Naive thymus-derived CD4-positive, alpha-beta T cell (primary cell): ENCODE measurements around the gene OR2F1. TPM values are rescaled to one million over a fixed set of nuclear protein-coding genes. Genes with fewer than 3 reads are reported as not detected.
"Not testable (repeated sequence)": the region's sequence is repeated elsewhere in the genome, so short reads cannot be mapped to it uniquely, and the experiment has no call there.

ENCODE experiments used
- ATAC-seq: fragments of 150-1000 bp; cut with Tn5 transposase; 2 replicates; pipeline ENCODE4 v1.10.0; 2021; ENCODE audit warnings: mild to moderate bottlenecking, moderate library complexity
- CTCF ChIA-PET: fragments of 350-600 bp; sonication (Branson Sonifier 250); formaldehyde crosslinking; loops from one replicate; lab custom pipeline; 2021; ENCODE audit warnings: antibody characterized with exemption; lab: Charles Lee
- POLR2A ChIA-PET: fragments of 350-600 bp; sonication (Branson Sonifier 250); formaldehyde crosslinking; loops from one replicate; lab custom pipeline; 2021; ENCODE audit warnings: antibody characterized with exemption, inconsistent platforms; lab: Charles Lee
- DNase-seq, 9 donors: peaks; one replicate each; pipeline versions ENCODE4 v3.0.0 to v3.0.0-alpha.2; 2020 to 2022; ENCODE audit warnings: mixed read lengths in 1 of 9
- H3K27ac ChIP-seq: one replicate; pipeline ENCODE4 v1.7.0; 2013; ENCODE audit warnings: mild to moderate bottlenecking, low read depth, low read length, moderate library complexity
- H3K27me3 ChIP-seq, 2 donors: one replicate each; pipeline ENCODE4 v1.7.0; 2013; ENCODE audit warnings: low read length in 2 of 2, mild to moderate bottlenecking in 2 of 2, moderate library complexity in 2 of 2; ENCODE audit not compliant: control insufficient read depth in 2 of 2, insufficient read depth in 2 of 2
- H3K36me3 ChIP-seq, 3 experiments: 1 replicate in 2 of 3; 2 replicates in 1 of 3; pipeline ENCODE4 v1.7.0; 2013; ENCODE audit warnings: low read length in 3 of 3, mild to moderate bottlenecking in 3 of 3, moderate library complexity in 1 of 3; ENCODE audit not compliant: insufficient read depth in 3 of 3, control insufficient read depth in 2 of 3
- H3K4me1 ChIP-seq, 2 donors: one replicate each; pipeline ENCODE4 v1.7.0; 2013; ENCODE audit warnings: low read length in 2 of 2, mild to moderate bottlenecking in 2 of 2, moderate library complexity in 1 of 2; ENCODE audit not compliant: control insufficient read depth in 2 of 2, insufficient read depth in 2 of 2
- H3K4me3 ChIP-seq: 2 replicates; pipeline ENCODE4 v1.7.0; 2013; ENCODE audit warnings: mild to moderate bottlenecking, low read length
- H3K9me3 ChIP-seq, 3 experiments: 1 replicate in 2 of 3; 2 replicates in 1 of 3; pipeline ENCODE4 v1.7.0; 2013; ENCODE audit warnings: low read length in 3 of 3; ENCODE audit not compliant: control insufficient read depth in 2 of 3
- H3K27ac Mint-ChIP-seq, 9 donors: one replicate each; pipeline ENCODE4 v1.8.0; 2020 to 2022; ENCODE audit warnings: mixed read lengths in 9 of 9, mild to moderate bottlenecking in 8 of 9, moderate library complexity in 5 of 9, inconsistent platforms in 2 of 9
- H3K27me3 Mint-ChIP-seq, 5 donors: one replicate each; pipeline ENCODE4 v1.8.0; 2021 to 2022; ENCODE audit warnings: mixed read lengths in 5 of 5, mild to moderate bottlenecking in 1 of 5
- H3K36me3 Mint-ChIP-seq, 5 donors: one replicate each; pipeline ENCODE4 v1.8.0; 2020 to 2022; ENCODE audit warnings: mixed read lengths in 5 of 5, mild to moderate bottlenecking in 3 of 5, inconsistent platforms in 1 of 5
- H3K4me1 Mint-ChIP-seq, 7 donors: one replicate each; pipeline ENCODE4 v1.8.0; 2020 to 2022; ENCODE audit warnings: mixed read lengths in 7 of 7, mild to moderate bottlenecking in 3 of 7, inconsistent platforms in 1 of 7
- H3K4me3 Mint-ChIP-seq, 10 donors: one replicate each; pipeline ENCODE4 v1.8.0; 2020 to 2022; ENCODE audit warnings: mild to moderate bottlenecking in 10 of 10, mixed read lengths in 10 of 10, moderate library complexity in 6 of 10, inconsistent platforms in 2 of 10
- H3K9me3 Mint-ChIP-seq, 11 donors: one replicate each; pipeline ENCODE4 v1.8.0; 2020 to 2022; ENCODE audit warnings: mixed read lengths in 11 of 11, mild to moderate bottlenecking in 4 of 11, inconsistent platforms in 1 of 11, moderate library complexity in 1 of 11
- intact Hi-C, 2 donors: fragments of 100-400 bp; cut with micrococcal nuclease; formaldehyde crosslinking; loops; one replicate each; pipeline ENCODE4 v1.15.1; 2023
- polyA plus RNA-seq, 2 donors: library from polyadenylated mRNA; unstranded; fragments of 300-500 nt; fragmentation: Illumina TruSeq; gene quantifications; one replicate each; pipeline ENCODE4 v1.2.3, GENCODE V29; 2021
- total RNA-seq, 6 experiments: library from RNA in 5 of 6; stranded (reverse) in 5 of 6; gene quantifications; 1 replicate in 5 of 6; 2 replicates in 1 of 6; pipeline ENCODE4 v1.2.3 and lab custom pipeline; 2021 to 2026

Gene OR2F1
- total and polyA plus RNA-seq, 7 experiments from 2014 or later = not detected

DNA sequence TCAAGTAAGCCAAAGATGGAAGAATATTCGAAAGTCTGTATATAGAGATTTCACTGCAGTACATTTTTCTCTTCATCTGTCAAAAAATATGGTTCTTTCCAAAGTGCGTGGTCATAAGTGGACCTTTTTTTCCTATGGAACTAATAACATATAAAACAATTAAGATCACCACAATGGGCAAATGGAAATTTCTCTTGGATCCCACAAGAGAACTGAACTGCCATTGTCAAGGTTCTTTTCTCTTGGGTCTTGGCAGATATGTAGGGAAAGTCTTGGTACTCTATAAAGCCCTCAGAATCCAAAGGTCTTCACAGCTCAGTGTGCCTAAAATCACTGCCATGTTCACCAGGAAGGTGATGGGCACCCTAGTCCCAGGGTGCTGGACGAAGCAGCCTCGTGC lies 45.4 kb downstream of the OR2F1 start, which contains the start of gene OR6B1:
Gene OR6B1, plus strand, starts transcription at position 301 of the 400 bp plus-strand sequence. CDS start 3,677 bp downstream, outside the sequence.
- CTCF ChIA-PET = no interaction called here
- no peaks in the 10 kb centered on the region for H3K36me3 ChIP-seq
- no peak for ATAC-seq

DNA sequence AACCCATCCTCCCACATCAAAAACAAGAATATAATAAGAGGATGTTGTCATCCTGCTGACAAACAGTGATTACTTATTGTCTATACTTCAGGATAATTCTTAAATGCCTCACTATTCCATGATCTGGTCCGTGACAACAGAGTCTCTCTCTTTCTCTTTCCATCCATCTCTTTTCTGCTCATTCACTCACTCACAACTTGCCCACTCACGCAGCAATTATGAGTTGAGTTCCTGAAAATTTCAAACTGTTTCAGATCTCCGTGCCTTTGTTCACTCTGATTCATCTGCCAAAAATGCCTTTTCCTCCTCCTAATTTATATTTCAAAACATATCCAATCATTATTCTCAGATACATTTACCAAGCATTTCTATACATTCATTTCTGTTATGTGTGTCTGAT lies 46.9 kb downstream of the OR2F1 start:
- H3K27me3 Mint-ChIP-seq = peaks cover 5 to 24% (median 10%) of the 10 kb centered on the region in 5 donors
- Histone ChIP-seq H3K4me1 (no peaks in the 10 kb centered on the region), H3K36me3 (no peaks in the 10 kb centered on the region), H3K4me3 (no peak overlapping the region), H3K9me3 (no peaks in the 10 kb centered on the region), H3K27me3 (no peaks in the 10 kb centered on the region), H3K27ac (no peak overlapping the region)
- H3K27ac Mint-ChIP-seq = no peak overlapping the region
- no peaks in the 10 kb centered on the region for H3K36me3 Mint-ChIP-seq
- no peak for ATAC-seq
- no peaks in the 10 kb centered on the region for H3K4me1 Mint-ChIP-seq
- no peak for DNase-seq
- CTCF ChIA-PET = no interaction called here
- H3K9me3 Mint-ChIP-seq = peaks cover 0 to 3% (median 0%) of the 10 kb centered on the region in 11 donors
- no peak overlapping the region for H3K4me3 Mint-ChIP-seq
- intact Hi-C loops = no loop called here
- POLR2A ChIA-PET = no interaction called here

More for the DNA sequence above, 45.4 kb downstream of the OR2F1 start, which contains the start of gene OR6B1:
- H3K4me1 ChIP-seq = no peaks in the 10 kb centered on the region
- no peak for DNase-seq
- no peaks in the 10 kb centered on the region for H3K27me3 ChIP-seq
- POLR2A ChIA-PET = no interaction called here
- no peak within 1 kb of the TSS for H3K4me3 ChIP-seq
- no peak within 1 kb of the TSS for H3K27ac ChIP-seq
- peaks cover 0 to 18% (median 6%) of the 10 kb centered on the region in 5 donors for H3K27me3 Mint-ChIP-seq
- no peak within 1 kb of the TSS for H3K4me3 Mint-ChIP-seq
- no peaks in the 10 kb centered on the region for H3K9me3 ChIP-seq
- H3K36me3 Mint-ChIP-seq = no peaks in the 10 kb centered on the region
- H3K4me1 Mint-ChIP-seq = no peaks in the 10 kb centered on the region
- peaks cover 0 to 3% (median 0%) of the 10 kb centered on the region in 11 donors for H3K9me3 Mint-ChIP-seq
- intact Hi-C loops = no loop called here
- H3K27ac Mint-ChIP-seq = no peak within 1 kb of the TSS

DNA sequence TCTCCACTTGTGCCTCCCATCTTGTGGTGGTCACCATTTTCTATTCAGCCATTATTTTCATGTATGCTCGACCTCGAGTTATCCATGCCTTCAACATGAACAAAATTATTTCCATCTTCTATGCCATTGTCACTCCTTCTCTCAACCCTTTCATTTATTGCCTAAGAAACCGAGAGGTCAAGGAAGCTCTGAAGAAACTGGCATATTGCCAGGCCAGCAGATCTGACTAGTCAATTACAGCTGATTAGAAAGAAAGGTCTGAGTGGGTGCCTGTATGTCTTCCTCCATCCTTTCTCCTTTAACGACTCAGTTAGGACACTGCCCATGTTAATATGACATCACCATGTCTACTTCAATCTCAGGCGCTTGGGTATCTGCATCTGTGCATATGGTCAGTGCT lies 50.1 kb downstream of the OR2F1 start:
- no peaks in the 10 kb centered on the region for H3K4me1 Mint-ChIP-seq
- ATAC-seq (no peak), DNase-seq (no peak)
- Histone ChIP-seq H3K4me3 (no peak overlapping the region), H3K27ac (no peak overlapping the region), H3K27me3 (no peaks in the 10 kb centered on the region), H3K9me3 (peaks cover 0 to 9% (median 0%) of the 10 kb centered on the region in 3 experiments), H3K36me3 (no peaks in the 10 kb centered on the region), H3K4me1 (no peaks in the 10 kb centered on the region)
- H3K27ac Mint-ChIP-seq = no peak overlapping the region
- H3K27me3 Mint-ChIP-seq = peaks cover 12 to 36% (median 27%) of the 10 kb centered on the region in 5 donors
- peaks cover 0 to 14% (median 4%) of the 10 kb centered on the region in 5 donors for H3K36me3 Mint-ChIP-seq
- ChIA-PET CTCF (no interaction called here), POLR2A (no interaction called here)
- H3K9me3 Mint-ChIP-seq = peaks cover 0 to 20% (median 8%) of the 10 kb centered on the region in 11 donors
- H3K4me3 Mint-ChIP-seq = no peak overlapping the region
- intact Hi-C loops = no loop called here

DNA sequence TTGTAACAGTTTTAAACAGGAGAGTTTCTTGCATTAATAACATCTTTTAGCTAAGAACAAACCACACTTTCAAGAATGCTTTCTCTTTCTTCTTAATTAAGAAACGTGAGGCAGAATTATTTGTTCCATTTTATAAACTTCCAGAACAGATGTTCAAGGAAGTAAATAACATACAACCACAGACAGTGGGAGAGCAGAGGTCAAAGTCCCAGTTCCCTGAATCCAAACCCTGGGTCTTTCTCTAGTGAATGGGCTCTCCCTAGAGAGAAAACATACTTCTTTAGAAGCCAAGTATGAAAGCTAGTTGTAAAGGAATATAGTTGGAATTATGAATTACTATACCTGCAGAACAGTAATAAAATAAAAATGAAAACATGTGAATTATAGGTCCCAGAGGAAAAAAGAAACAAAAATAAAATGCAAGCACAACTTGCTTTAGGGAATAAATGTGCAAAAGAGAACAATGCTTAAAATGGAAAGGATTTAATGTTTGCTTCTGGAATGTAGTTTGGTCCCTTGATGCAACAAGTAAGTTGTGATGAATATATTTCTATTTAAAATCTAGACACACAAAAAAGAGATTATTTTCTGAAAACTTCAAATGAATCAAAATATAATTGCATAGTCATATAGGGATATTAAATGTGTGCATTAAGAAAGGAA lies 51.5 kb downstream of the OR2F1 start:
- Mint-ChIP-seq H3K36me3 (peaks cover 0 to 18% (median 4%) of the 10 kb centered on the region in 5 donors), H3K9me3 (peaks cover 0 to 31% (median 13%) of the 10 kb centered on the region in 11 donors), H3K4me1 (no peaks in the 10 kb centered on the region), H3K27me3 (peaks cover 10 to 40% (median 31%) of the 10 kb centered on the region in 5 donors), H3K27ac (no peak overlapping the region), H3K4me3 (no peak overlapping the region)
- Histone ChIP-seq H3K4me1 (no peaks in the 10 kb centered on the region), H3K27ac (no peak overlapping the region), H3K4me3 (no peak overlapping the region), H3K27me3 (no peaks in the 10 kb centered on the region), H3K9me3 (peaks cover 0 to 10% (median 0%) of the 10 kb centered on the region in 3 experiments), H3K36me3 (no peaks in the 10 kb centered on the region)
- POLR2A ChIA-PET = no interaction called here
- CTCF ChIA-PET = no interaction called here
- intact Hi-C loops = no loop called here
- ATAC-seq = no peak
- DNase-seq = no peak

DNA sequence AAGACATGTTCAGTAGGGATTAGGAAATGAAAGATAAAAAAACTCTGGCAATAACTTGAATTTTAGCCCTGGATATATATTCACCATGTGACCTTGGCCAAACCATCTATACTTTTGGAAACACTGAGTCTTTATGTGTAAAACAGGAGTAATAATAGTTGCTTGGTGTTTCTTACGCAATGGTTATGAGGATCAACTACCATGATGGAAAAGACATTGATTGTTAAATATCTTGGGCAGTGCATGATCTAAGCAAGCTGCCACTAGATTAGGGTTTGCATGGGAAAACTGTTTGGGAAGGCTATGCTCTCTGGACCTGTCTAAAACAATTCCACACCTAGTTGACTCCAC lies 52.0 kb downstream of the OR2F1 start:
- H3K4me3 Mint-ChIP-seq = no peak overlapping the region
- intact Hi-C loops = no loop called here
- peaks cover 9 to 40% (median 31%) of the 10 kb centered on the region in 5 donors for H3K27me3 Mint-ChIP-seq

DNA sequence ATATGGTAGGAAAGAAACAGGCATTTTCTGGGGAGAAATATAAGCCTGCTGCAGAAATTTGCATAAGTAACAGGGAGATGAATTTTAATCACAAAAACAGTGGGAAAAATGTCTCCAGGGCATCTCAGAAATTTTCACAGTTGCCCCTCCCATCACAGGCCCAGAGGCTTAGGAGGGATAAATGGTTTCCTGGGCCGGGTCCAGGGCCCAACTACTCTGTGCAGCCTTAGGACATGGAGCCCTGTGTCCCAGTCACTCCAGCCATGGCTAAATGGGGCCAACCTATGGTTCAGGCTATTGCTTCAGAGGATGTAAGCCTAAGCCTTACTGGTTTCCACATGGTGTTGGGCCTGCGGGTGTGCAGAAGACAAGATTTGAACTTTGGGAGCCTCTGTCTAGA lies 54.7 kb downstream of the OR2F1 start:
- POLR2A ChIA-PET = no interaction called here
- H3K9me3 Mint-ChIP-seq = peaks cover 0 to 32% (median 14%) of the 10 kb centered on the region in 11 donors
- no peak overlapping the region for H3K27ac Mint-ChIP-seq
- DNase-seq = no peak
- Histone ChIP-seq H3K27me3 (no peaks in the 10 kb centered on the region), H3K4me3 (no peak overlapping the region), H3K9me3 (peaks cover 0 to 10% (median 0%) of the 10 kb centered on the region in 3 experiments), H3K4me1 (no peaks in the 10 kb centered on the region), H3K36me3 (no peaks in the 10 kb centered on the region), H3K27ac (no peak overlapping the region)
- CTCF ChIA-PET = no interaction called here
- peaks cover 0 to 22% (median 7%) of the 10 kb centered on the region in 5 donors for H3K36me3 Mint-ChIP-seq
- peaks cover 0 to 2% (median 0%) of the 10 kb centered on the region in 7 donors for H3K4me1 Mint-ChIP-seq
- no peak overlapping the region for H3K4me3 Mint-ChIP-seq
- peaks cover 6 to 52% (median 44%) of the 10 kb centered on the region in 5 donors for H3K27me3 Mint-ChIP-seq
- no peak for ATAC-seq
- intact Hi-C loops = no loop called here

More for the DNA sequence above, 52.0 kb downstream of the OR2F1 start:
- CTCF ChIA-PET = no interaction called here
- no peak for ATAC-seq
- Histone ChIP-seq H3K27ac (no peak overlapping the region), H3K36me3 (no peaks in the 10 kb centered on the region), H3K4me3 (no peak overlapping the region), H3K27me3 (no peaks in the 10 kb centered on the region), H3K4me1 (no peaks in the 10 kb centered on the region), H3K9me3 (peaks cover 0 to 10% (median 0%) of the 10 kb centered on the region in 3 experiments)
- Mint-ChIP-seq H3K9me3 (peaks cover 0 to 32% (median 13%) of the 10 kb centered on the region in 11 donors), H3K4me1 (no peaks in the 10 kb centered on the region), H3K27ac (no peak overlapping the region), H3K36me3 (peaks cover 0 to 22% (median 6%) of the 10 kb centered on the region in 5 donors)
- POLR2A ChIA-PET = no interaction called here
- no peak for DNase-seq

DNA sequence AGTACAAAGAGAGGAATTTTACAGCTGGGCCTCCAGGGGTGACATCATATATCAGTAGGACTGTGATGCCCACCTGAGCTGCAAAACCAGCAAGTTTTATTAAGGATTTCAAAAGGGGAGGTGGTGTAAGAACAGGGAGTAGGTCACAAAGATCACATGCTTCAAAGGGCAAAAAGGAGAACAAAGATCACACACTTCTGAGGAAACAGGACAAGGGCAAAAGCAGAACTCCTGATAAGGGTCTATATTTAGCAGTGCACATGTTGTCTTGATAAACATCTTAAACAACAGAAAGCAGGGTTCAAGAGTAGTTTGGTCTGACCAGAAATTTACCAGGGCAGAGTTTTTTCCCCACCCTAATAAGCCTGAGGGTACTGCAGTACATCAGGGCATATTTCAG lies 55.4 kb downstream of the OR2F1 start:
- H3K36me3 ChIP-seq, H3K4me1 Mint-ChIP-seq, H3K27me3 ChIP-seq, CTCF ChIA-PET, H3K4me1 ChIP-seq, H3K4me3 ChIP-seq, intact Hi-C loops, ATAC-seq, POLR2A ChIA-PET, H3K4me3 Mint-ChIP-seq, H3K27ac Mint-ChIP-seq, H3K27ac ChIP-seq, DNase-seq, H3K9me3 ChIP-seq: not testable (repeated sequence)
- peaks cover 0 to 22% (median 7%) of the 10 kb centered on the region in 5 donors for H3K36me3 Mint-ChIP-seq
- peaks cover 0 to 34% (median 15%) of the 10 kb centered on the region in 11 donors for H3K9me3 Mint-ChIP-seq
- peaks cover 6 to 52% (median 46%) of the 10 kb centered on the region in 5 donors for H3K27me3 Mint-ChIP-seq
